H9 (cell line): Measurements from ENCODE around the gene SUGT1. TPM values are rescaled to one million over a fixed set of nuclear protein-coding genes. Genes with fewer than 3 reads are reported as not detected.

Source experiments
- DNase-seq: peaks from one replicate; pipeline ENCODE4 v3.0.0-alpha.2; 2017
- H2AFZ ChIP-seq: one replicate; pipeline ENCODE4 v1.6.1; 2013; ENCODE audit warnings: mild to moderate bottlenecking, low read length, control low read depth, moderate library complexity
- H2AK5ac ChIP-seq: 2 replicates; pipeline ENCODE4 v1.6.1; 2013; ENCODE audit warnings: low read length, control low read depth, mixed read lengths; ENCODE audit not compliant: insufficient read length
- H2BK120ac ChIP-seq: one replicate; pipeline ENCODE4 v1.6.1; 2013; ENCODE audit warnings: low read depth, mild to moderate bottlenecking, low read length, control low read depth, inconsistent platforms; ENCODE audit not compliant: poor library complexity, severe bottlenecking
- H2BK12ac ChIP-seq: 2 replicates; pipeline ENCODE4 v1.6.1; 2013; ENCODE audit warnings: low read length, control low read depth, mixed read lengths, low read depth; ENCODE audit not compliant: insufficient read length
- H2BK15ac ChIP-seq: 2 replicates; pipeline ENCODE4 v1.6.1; 2013; ENCODE audit warnings: low read depth, low read length, control low read depth
- H2BK20ac ChIP-seq: one replicate; pipeline ENCODE4 v1.6.1; 2013; ENCODE audit warnings: low read depth, mild to moderate bottlenecking, low read length, control low read depth, inconsistent platforms; ENCODE audit not compliant: poor library complexity, severe bottlenecking
- H2BK5ac ChIP-seq: 2 replicates; pipeline ENCODE4 v1.6.1; 2013; ENCODE audit warnings: low read length, control low read depth, mixed read lengths; ENCODE audit not compliant: insufficient read length
- H3K14ac ChIP-seq: 2 replicates; pipeline ENCODE4 v1.6.1; 2013; ENCODE audit warnings: low read length, control low read depth; ENCODE audit not compliant: insufficient read depth
- H3K18ac ChIP-seq: 2 replicates; pipeline ENCODE4 v1.6.1; 2013; ENCODE audit warnings: low read depth, mild to moderate bottlenecking, mixed read lengths, low read length, control low read depth; ENCODE audit not compliant: insufficient read length
- H3K23ac ChIP-seq: 2 replicates; pipeline ENCODE4 v1.6.1; 2013; ENCODE audit warnings: low read length, control low read depth, mixed read lengths, low read depth; ENCODE audit not compliant: insufficient read length
- H3K23me2 ChIP-seq: 2 replicates; pipeline ENCODE4 v1.6.1; 2013; ENCODE audit warnings: low read depth, mild to moderate bottlenecking, mixed read lengths, low read length, control low read depth; ENCODE audit not compliant: insufficient read length, poor library complexity, severe bottlenecking
- H3K27ac ChIP-seq: 2 replicates; pipeline ENCODE4 v1.5.1; 2013; ENCODE audit warnings: low read length, control low read depth, mixed read lengths, low read depth; ENCODE audit not compliant: insufficient read length
- H3K27me3 ChIP-seq: 2 replicates; pipeline ENCODE4 v1.6.1; 2013; ENCODE audit warnings: low read length, control low read depth, inconsistent platforms; ENCODE audit not compliant: insufficient read depth
- H3K4ac ChIP-seq: 2 replicates; pipeline ENCODE4 v1.6.1; 2013; ENCODE audit warnings: low read depth, mild to moderate bottlenecking, control low read depth, inconsistent platforms, low read length, moderate library complexity
- H3K4me1 ChIP-seq: 2 replicates; pipeline ENCODE4 v1.6.1; 2013; ENCODE audit warnings: low read length, control low read depth, inconsistent platforms; ENCODE audit not compliant: insufficient read depth
- H3K4me2 ChIP-seq: 2 replicates; pipeline ENCODE4 v1.6.1; 2013; ENCODE audit warnings: low read length, control low read depth, mixed read lengths; ENCODE audit not compliant: insufficient read length, insufficient read depth
- H3K56ac ChIP-seq: 2 replicates; pipeline ENCODE4 v1.6.1; 2013; ENCODE audit warnings: low read depth, mild to moderate bottlenecking, mixed read lengths, low read length, control low read depth; ENCODE audit not compliant: insufficient read length
- H3K79me1 ChIP-seq: 2 replicates; pipeline ENCODE4 v1.6.1; 2013; ENCODE audit warnings: low read depth, mild to moderate bottlenecking, moderate library complexity, low read length, control low read depth, inconsistent platforms; ENCODE audit not compliant: insufficient read depth, poor library complexity, severe bottlenecking
- H3K79me2 ChIP-seq: 2 replicates; pipeline ENCODE4 v1.6.1; 2013; ENCODE audit warnings: low read length, control low read depth, inconsistent platforms; ENCODE audit not compliant: insufficient read depth
- H3K9ac ChIP-seq: 2 replicates; pipeline ENCODE4 v1.6.1; 2013; ENCODE audit warnings: low read length, control low read depth, mixed read lengths; ENCODE audit not compliant: insufficient read length; ENCODE audit errors: extremely low read depth
- H3K9me3 ChIP-seq: one replicate; pipeline ENCODE4 v1.6.1; 2013; ENCODE audit warnings: low read depth, low read length, inconsistent platforms; ENCODE audit not compliant: control insufficient read depth
- H3T11ph ChIP-seq: one replicate; pipeline ENCODE4 v1.6.1; 2013; ENCODE audit warnings: mild to moderate bottlenecking, low read length, control low read depth, inconsistent platforms
- H4K20me1 ChIP-seq: one replicate; pipeline ENCODE4 v1.6.1; 2013; ENCODE audit not compliant: control insufficient read depth, insufficient read length, insufficient read depth
- H4K5ac ChIP-seq: 2 replicates; pipeline ENCODE4 v1.6.1; 2013; ENCODE audit warnings: low read depth, mild to moderate bottlenecking, mixed read lengths, low read length, control low read depth; ENCODE audit not compliant: insufficient read length
- H4K8ac ChIP-seq: replicated peaks from 2 replicates; pipeline ENCODE4 v1.6.1; 2013; ENCODE audit warnings: low read length, control low read depth, mixed read lengths, low read depth; ENCODE audit not compliant: insufficient read length
- H4K91ac ChIP-seq: 2 replicates; pipeline ENCODE4 v1.6.1; 2013; ENCODE audit warnings: low read depth, mild to moderate bottlenecking, moderate library complexity, mixed read lengths, low read length, control low read depth; ENCODE audit not compliant: insufficient read length
- H3K27ac Mint-ChIP-seq, 3 experiments: 2 replicates in 2 of 3; 3 replicates in 1 of 3; pipeline ENCODE4 v1.8.0; 2020 to 2021; ENCODE audit warnings: mixed read lengths in 3 of 3, mild to moderate bottlenecking in 1 of 3, moderate library complexity in 1 of 3
- H3K27me3 Mint-ChIP-seq: 2 replicates; pipeline ENCODE4 v1.8.0; 2021; ENCODE audit warnings: low read depth, mild to moderate bottlenecking, moderate library complexity, mixed read lengths
- H3K36me3 Mint-ChIP-seq, 3 experiments: 2 replicates in 2 of 3; 3 replicates in 1 of 3; pipeline ENCODE4 v1.8.0; 2020 to 2021; ENCODE audit warnings: low read depth in 3 of 3, mixed read lengths in 3 of 3; ENCODE audit not compliant: insufficient read depth in 1 of 3
- H3K4me1 Mint-ChIP-seq, 2 experiments: 2 replicates each; pipeline ENCODE4 v1.8.0; 2020; ENCODE audit warnings: mixed read lengths in 2 of 2
- H3K4me3 Mint-ChIP-seq, 2 experiments: 2 replicates in 1 of 2; 3 replicates in 1 of 2; pipeline ENCODE4 v1.8.0; 2020 to 2021; ENCODE audit warnings: mild to moderate bottlenecking in 2 of 2, mixed read lengths in 2 of 2, moderate library complexity in 1 of 2
- H3K9me3 Mint-ChIP-seq, 2 experiments: 2 replicates in 1 of 2; 3 replicates in 1 of 2; pipeline ENCODE4 v1.8.0; 2020; ENCODE audit warnings: mild to moderate bottlenecking in 2 of 2, mixed read lengths in 2 of 2, moderate library complexity in 1 of 2
- WGBS: extraction: QIAGEN DNeasy Blood & Tissue Kit; methylation state at CpG from one replicate; pipeline ENCODE4 v1.1.7; 2013; ENCODE audit warnings: missing lambda C conversion rate, low lambda C conversion rate, mixed read lengths; ENCODE audit not compliant: insufficient read length; ENCODE audit errors: extremely low coverage; 5-methylcytosine and 5-hydroxymethylcytosine counted together
- total RNA-seq: library from RNA; stranded (reverse); gene quantifications from 2 replicates; pipeline ENCODE4 v1.2.1, GENCODE V29; 2021
- TF ChIP-seq, protein P1 (sequence below): fragments of 200-600 bp; sonication (generic); conservative IDR thresholded peaks from 3 replicates; pipeline ENCODE4 v1.8.0; 2021; ENCODE audit warnings: antibody characterized with exemption, mild to moderate bottlenecking

Gene SUGT1
- total RNA-seq, 1 experiment from 2014 or later = 99.6 TPM

DNA sequence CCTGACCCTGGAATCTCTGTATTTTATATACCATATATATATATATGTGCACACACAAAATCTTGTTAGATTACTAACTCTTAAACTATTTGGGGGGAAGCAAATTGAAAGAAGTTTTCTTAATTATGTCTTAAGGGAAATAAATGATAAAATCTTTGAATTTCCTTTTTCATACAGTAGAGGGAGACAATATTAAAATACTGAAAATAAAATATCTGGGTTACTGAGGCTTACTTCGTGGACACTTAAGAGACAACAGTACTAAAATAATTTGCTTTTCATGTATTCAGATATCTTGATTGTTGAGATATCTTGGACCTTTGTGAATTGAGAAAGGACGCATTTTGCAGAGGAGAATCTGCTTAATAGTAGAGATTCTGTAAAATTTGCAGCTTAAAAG is 17.0 kb downstream of the SUGT1 start:
- Histone ChIP-seq H3K79me1 (no peaks in the 10 kb centered on the region), H3K27ac (no peak overlapping the region), H3K4me1 (no peaks in the 10 kb centered on the region), H3T11ph (no peak overlapping the region), H4K20me1 (no peaks in the 10 kb centered on the region), H2BK20ac (no peak overlapping the region), H3K4me2 (no peak overlapping the region), H3K9ac (no peak overlapping the region), H4K5ac (no peak overlapping the region), H2BK5ac (no peak overlapping the region), H3K9me3 (no peaks in the 10 kb centered on the region), H3K18ac (no peak overlapping the region), H2BK12ac (no peak overlapping the region), H2AK5ac (no peak overlapping the region), H3K56ac (no peak overlapping the region), H3K23ac (no peak overlapping the region), H3K23me2 (no peaks in the 10 kb centered on the region), H3K4ac (no peak overlapping the region), H3K14ac (no peak overlapping the region), H3K27me3 (no peaks in the 10 kb centered on the region), H4K91ac (no peak overlapping the region), H2AFZ (no peak overlapping the region), H4K8ac (no peak overlapping the region), H2BK120ac (no peak overlapping the region), H2BK15ac (no peak overlapping the region), H3K79me2 (no peaks in the 10 kb centered on the region)
- Mint-ChIP-seq H3K36me3 (peaks cover 19 to 54% (median 47%) of the 10 kb centered on the region in 3 experiments; a peak in 6 of 7 replicates), H3K27me3 (no peaks in the 10 kb centered on the region), H3K27ac (no peak overlapping the region), H3K9me3 (no peaks in the 10 kb centered on the region), H3K4me1 (peaks cover 0 to 5% of the 10 kb centered on the region in 2 experiments; a peak in 2 of 4 replicates), H3K4me3 (no peak overlapping the region)
- TF ChIP-seq, protein P1, sequence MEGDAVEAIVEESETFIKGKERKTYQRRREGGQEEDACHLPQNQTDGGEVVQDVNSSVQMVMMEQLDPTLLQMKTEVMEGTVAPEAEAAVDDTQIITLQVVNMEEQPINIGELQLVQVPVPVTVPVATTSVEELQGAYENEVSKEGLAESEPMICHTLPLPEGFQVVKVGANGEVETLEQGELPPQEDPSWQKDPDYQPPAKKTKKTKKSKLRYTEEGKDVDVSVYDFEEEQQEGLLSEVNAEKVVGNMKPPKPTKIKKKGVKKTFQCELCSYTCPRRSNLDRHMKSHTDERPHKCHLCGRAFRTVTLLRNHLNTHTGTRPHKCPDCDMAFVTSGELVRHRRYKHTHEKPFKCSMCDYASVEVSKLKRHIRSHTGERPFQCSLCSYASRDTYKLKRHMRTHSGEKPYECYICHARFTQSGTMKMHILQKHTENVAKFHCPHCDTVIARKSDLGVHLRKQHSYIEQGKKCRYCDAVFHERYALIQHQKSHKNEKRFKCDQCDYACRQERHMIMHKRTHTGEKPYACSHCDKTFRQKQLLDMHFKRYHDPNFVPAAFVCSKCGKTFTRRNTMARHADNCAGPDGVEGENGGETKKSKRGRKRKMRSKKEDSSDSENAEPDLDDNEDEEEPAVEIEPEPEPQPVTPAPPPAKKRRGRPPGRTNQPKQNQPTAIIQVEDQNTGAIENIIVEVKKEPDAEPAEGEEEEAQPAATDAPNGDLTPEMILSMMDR = 0 out of 3 replicates have a peak, but pooled peaks have one; percentile 25
- DNase-seq = no peak
- no CpG with 5 or more reads among the region's 2 CpGs for WGBS
